SK-N-SH treated with all-trans-retinoic acid at 6 μM for 48 hours (cell line): ENCODE results near the gene RNF111.

Experiments used
- ATAC-seq: fragments of 200-7000 bp; cut with Tn5 transposase; 3 replicates; pipeline ENCODE4 v1.9.1; 2020; ENCODE audit warnings: mild to moderate bottlenecking, moderate library complexity
- ARNTL ChIP-seq: fragments of 450-650 bp; formaldehyde crosslinking; IDR thresholded peaks from 2 replicates; pipeline ENCODE4 v1.5.0; 2020; ENCODE audit warnings: low read depth, mild to moderate bottlenecking, moderate library complexity, borderline replicate concordance
- BACH2 ChIP-seq: fragments of 250-450 bp; sonication (Bioruptor Pico); IDR thresholded peaks from 2 replicates; pipeline ENCODE4 v1.9.0; 2021; ENCODE audit warnings: mild to moderate bottlenecking, borderline replicate concordance
- CREB5 ChIP-seq: fragments of 250-450 bp; sonication (Bioruptor Pico); IDR thresholded peaks from 2 replicates; pipeline ENCODE4 v1.5.1; 2020; ENCODE audit warnings: low read depth, mild to moderate bottlenecking, moderate library complexity
- CSDC2 ChIP-seq: fragments of 250-450 bp; sonication (Bioruptor Pico); IDR thresholded peaks from 2 replicates; pipeline ENCODE4 v1.5.0; 2020; ENCODE audit warnings: mild to moderate bottlenecking, moderate library complexity
- CSRNP3 ChIP-seq: fragments of 250-450 bp; sonication (Bioruptor Pico); IDR thresholded peaks from 2 replicates; pipeline ENCODE4 v1.5.1; 2021; ENCODE audit warnings: mild to moderate bottlenecking, moderate library complexity
- ESRRG ChIP-seq: fragments of 250-450 bp; sonication (Bioruptor Pico); IDR thresholded peaks from 2 replicates; pipeline ENCODE4 v1.6.1; 2021; ENCODE audit warnings: mild to moderate bottlenecking
- GLIS3 ChIP-seq: fragments of 250-450 bp; sonication (Bioruptor Pico); IDR thresholded peaks from 2 replicates; pipeline ENCODE4 v1.5.0; 2020; ENCODE audit warnings: mild to moderate bottlenecking, moderate library complexity
- ISL1 ChIP-seq: fragments of 250-450 bp; sonication (Bioruptor Pico); IDR thresholded peaks from 2 replicates; pipeline ENCODE4 v2.1.2; 2022; ENCODE audit warnings: mild to moderate bottlenecking, moderate library complexity
- OSR1 ChIP-seq: fragments of 250-450 bp; sonication (Bioruptor Pico); IDR thresholded peaks from 2 replicates; pipeline ENCODE4 v1.8.0; 2022; ENCODE audit warnings: moderate library complexity, mild to moderate bottlenecking, inconsistent platforms
- PATZ1 ChIP-seq: fragments of 250-450 bp; sonication (Bioruptor Pico); IDR thresholded peaks from 2 replicates; pipeline ENCODE4 v1.8.0; 2020; ENCODE audit warnings: mild to moderate bottlenecking, moderate library complexity, borderline replicate concordance
- POU6F1 ChIP-seq: fragments of 250-450 bp; sonication (Bioruptor Pico); IDR thresholded peaks from 2 replicates; pipeline ENCODE4 v1.8.0; 2021; ENCODE audit warnings: low read depth, mild to moderate bottlenecking, moderate library complexity, borderline replicate concordance
- PPARA ChIP-seq: fragments of 250-450 bp; sonication (Bioruptor Pico); IDR thresholded peaks from 2 replicates; pipeline ENCODE4 v1.5.0; 2020; ENCODE audit warnings: mild to moderate bottlenecking, borderline replicate concordance
- RARB ChIP-seq: fragments of 250-450 bp; sonication (Bioruptor Pico); IDR thresholded peaks from 2 replicates; pipeline ENCODE4 v1.8.0; 2021; ENCODE audit warnings: mild to moderate bottlenecking, moderate library complexity
- SNAI2 ChIP-seq: fragments of 250-450 bp; sonication (Bioruptor Pico); IDR thresholded peaks from 2 replicates; pipeline ENCODE4 v1.5.0; 2020; ENCODE audit warnings: mild to moderate bottlenecking, moderate library complexity
- TCF4 ChIP-seq: fragments of 250-450 bp; sonication (Bioruptor Pico); IDR thresholded peaks from 2 replicates; pipeline ENCODE4 v1.8.0; 2021; ENCODE audit warnings: mild to moderate bottlenecking, moderate library complexity, borderline replicate concordance
- TOX ChIP-seq: fragments of 250-450 bp; sonication (Bioruptor Pico); IDR thresholded peaks from 2 replicates; pipeline ENCODE4 v1.8.0; 2021; ENCODE audit warnings: mild to moderate bottlenecking, moderate library complexity, borderline replicate concordance
- ZC3H10 ChIP-seq: fragments of 250-450 bp; sonication (Bioruptor Pico); IDR thresholded peaks from 2 replicates; pipeline ENCODE4 v1.5.1; 2021; ENCODE audit warnings: mild to moderate bottlenecking, moderate library complexity
- ZFP3 ChIP-seq: fragments of 250-450 bp; sonication (Bioruptor Pico); IDR thresholded peaks from 2 replicates; pipeline ENCODE4 v1.5.0; 2020; ENCODE audit warnings: mild to moderate bottlenecking, moderate library complexity
- ZFP30 ChIP-seq: fragments of 450-650 bp; formaldehyde crosslinking; IDR thresholded peaks from 2 replicates; pipeline ENCODE4 v1.5.0; 2022; ENCODE audit warnings: mild to moderate bottlenecking, moderate library complexity
- ZNF565 ChIP-seq: fragments of 450-650 bp; formaldehyde crosslinking; conservative IDR thresholded peaks from 2 replicates; pipeline ENCODE4 v1.5.0; 2020; ENCODE audit warnings: low read depth, mild to moderate bottlenecking, moderate library complexity
- ZNF70 ChIP-seq: fragments of 450-650 bp; formaldehyde crosslinking; IDR thresholded peaks from 2 replicates; pipeline ENCODE4 v1.5.0; 2020; ENCODE audit warnings: mild to moderate bottlenecking, moderate library complexity
- ZNF8 ChIP-seq: fragments of 450-650 bp; formaldehyde crosslinking; IDR thresholded peaks from 2 replicates; pipeline ENCODE4 v1.5.0; 2020; ENCODE audit warnings: mild to moderate bottlenecking, moderate library complexity

Gene RNF111

GRCh38 chr15:59051873-59052861 lies 64.7 kb downstream of the RNF111 start:
- TF ChIP-seq ZFP30 (CRISPR knock-in tag) (no peak), CREB5 (no peak), ARNTL (CRISPR knock-in tag) (no peak), POU6F1 (CRISPR knock-in tag) (no peak), ISL1 (no peak), PPARA (CRISPR knock-in tag) (no peak), PATZ1 (CRISPR knock-in tag) (no peak), TOX (CRISPR knock-in tag) (no peak), ZFP3 (CRISPR knock-in tag) (no peak)
- no peak for ATAC-seq

- no peak for ATAC-seq
- no peak for TF ChIP-seq SNAI2 (CRISPR knock-in tag)
- peak; percentile 71 for TF ChIP-seq TCF4 (CRISPR knock-in tag)
- no peak for TF ChIP-seq BACH2
Measured at GRCh38 chr15:59052915-59053407, 65.5 kb downstream of the RNF111 start.

- ATAC-seq: no peak
- no peak for TF ChIP-seq PPARA (CRISPR knock-in tag)
- TF ChIP-seq ZNF70 (CRISPR knock-in tag): no peak
- no peak for TF ChIP-seq RARB (CRISPR knock-in tag)
- TF ChIP-seq BACH2: no peak
- no peak for TF ChIP-seq ZC3H10
- no peak for TF ChIP-seq OSR1 (CRISPR knock-in tag)
Measured at GRCh38 chr15:59053482-59053881, 66.0 kb downstream of the RNF111 start.

GRCh38 chr15:59059076-59059597 lies 71.7 kb downstream of the RNF111 start:
- ATAC-seq: no peak
- TF ChIP-seq GLIS3: no peak
- no peak for TF ChIP-seq PATZ1 (CRISPR knock-in tag)
- TF ChIP-seq ZFP30 (CRISPR knock-in tag): no peak
- no peak for TF ChIP-seq OSR1 (CRISPR knock-in tag)
- TF ChIP-seq TOX (CRISPR knock-in tag): no peak
- no peak for TF ChIP-seq ZNF565 (CRISPR knock-in tag)
- TF ChIP-seq SNAI2 (CRISPR knock-in tag): no peak
- TF ChIP-seq, all 23 proteins: peak for 0

GRCh38 chr15:59060348-59060747 lies 72.9 kb downstream of the RNF111 start:
- no peak for ATAC-seq
- TF ChIP-seq SNAI2 (CRISPR knock-in tag): no peak
- TF ChIP-seq BACH2: no peak
- no peak for TF ChIP-seq ARNTL (CRISPR knock-in tag)
- TF ChIP-seq CSRNP3 (CRISPR knock-in tag): no peak
- TF ChIP-seq ZFP3 (CRISPR knock-in tag): no peak
- no peak for TF ChIP-seq CSDC2 (CRISPR knock-in tag)
- no peak for TF ChIP-seq ESRRG (CRISPR knock-in tag)
- TF ChIP-seq ZNF8 (CRISPR knock-in tag): no peak
- no peak for TF ChIP-seq CREB5
